ENCODE results near the gene CD70.
"Not testable (repeated sequence)": the region's sequence is repeated elsewhere in the genome, so short reads cannot be mapped to it uniquely, and the experiment has no call there.

Gene CD70

DNA sequence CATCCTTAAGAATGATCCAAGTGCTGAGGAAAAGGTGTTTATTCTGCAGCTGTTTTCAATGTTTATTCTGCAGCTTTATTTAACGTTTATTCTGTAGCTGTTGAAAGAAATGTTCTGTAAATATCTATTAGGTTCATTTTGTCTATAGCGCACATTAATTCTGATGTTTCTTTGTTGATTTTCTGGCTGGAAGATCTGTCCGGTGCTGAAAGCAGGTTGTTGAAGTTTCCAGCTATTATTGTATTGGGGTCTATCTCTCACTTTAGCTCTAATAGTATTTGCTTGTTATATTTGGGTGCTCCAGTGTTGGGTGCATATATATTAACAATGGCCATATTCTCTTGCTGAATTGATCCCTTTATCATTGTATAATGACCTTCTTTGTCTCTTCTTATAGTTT, 20.2 kb downstream of the CD70 start:
- DNase-seq (ENCODE audit: low spot score), result no peak

DNA sequence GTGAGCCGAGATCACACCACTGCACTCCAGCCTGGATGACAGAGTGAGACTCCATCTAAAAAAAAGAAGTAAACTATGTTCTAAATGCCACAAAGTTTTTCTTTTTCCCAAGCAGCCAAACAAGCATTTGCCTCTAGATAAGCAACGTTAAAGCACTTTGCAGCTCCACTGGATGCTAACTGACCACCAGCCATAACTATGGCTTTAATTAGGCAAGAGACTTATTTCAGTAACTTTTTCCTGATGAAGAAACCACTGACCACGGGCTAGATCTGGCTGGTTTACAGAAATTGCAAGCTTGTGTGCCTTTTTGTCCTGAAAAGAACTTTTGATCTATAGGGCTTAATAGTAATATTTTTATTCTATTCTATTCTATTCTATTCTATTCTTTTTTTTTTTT, 22.1 kb downstream of the CD70 start:
- DNase-seq (ENCODE audit: low spot score), result no peak

DNA sequence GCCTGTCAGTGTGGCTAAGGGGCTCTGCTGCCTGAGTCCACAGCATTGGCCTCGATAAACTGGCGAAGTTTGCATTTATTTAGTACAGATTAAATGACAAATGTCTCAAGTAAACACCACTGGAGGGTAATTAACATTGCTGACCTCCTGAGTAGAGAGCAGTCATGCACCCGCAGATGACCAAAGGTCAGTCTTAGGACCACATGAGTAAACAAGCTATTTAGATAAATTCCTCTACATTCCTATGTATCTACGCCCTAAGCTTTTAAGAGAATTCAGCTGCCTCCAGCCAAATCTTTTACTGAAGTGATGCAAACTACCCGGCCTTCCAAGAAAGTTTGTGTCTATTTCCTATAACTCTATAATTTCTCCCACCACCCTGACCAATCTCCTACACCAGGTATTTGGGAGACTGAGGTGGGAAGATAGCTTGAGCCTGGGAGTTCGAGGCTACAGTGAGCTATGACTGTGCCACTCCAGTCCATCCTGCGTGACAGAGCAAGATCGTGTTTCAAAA, 22.9 kb downstream of the CD70 start:
- DNase-seq (ENCODE audit: low spot score), result no peak

DNA sequence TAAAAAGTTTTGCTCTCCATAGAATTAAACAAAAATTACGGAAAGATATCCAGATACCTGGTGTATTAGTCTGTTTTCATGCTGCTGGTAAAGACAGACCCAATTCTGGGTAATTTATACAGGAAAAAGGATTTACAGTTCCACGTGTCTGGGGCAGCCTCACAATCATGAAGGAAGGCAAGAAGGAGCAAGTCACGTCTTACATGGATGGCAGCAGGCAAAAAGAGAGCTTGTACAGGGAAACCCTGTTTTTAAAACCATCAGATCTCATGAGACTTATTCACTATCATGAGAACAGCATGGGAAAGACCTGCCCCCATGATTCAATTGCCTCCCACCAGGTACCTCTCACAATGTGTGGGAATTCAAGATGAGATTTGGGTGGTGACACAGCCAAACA, 24.2 kb downstream of the CD70 start:
- not testable (repeated sequence) for DNase-seq (ENCODE audit: low spot score)

DNA sequence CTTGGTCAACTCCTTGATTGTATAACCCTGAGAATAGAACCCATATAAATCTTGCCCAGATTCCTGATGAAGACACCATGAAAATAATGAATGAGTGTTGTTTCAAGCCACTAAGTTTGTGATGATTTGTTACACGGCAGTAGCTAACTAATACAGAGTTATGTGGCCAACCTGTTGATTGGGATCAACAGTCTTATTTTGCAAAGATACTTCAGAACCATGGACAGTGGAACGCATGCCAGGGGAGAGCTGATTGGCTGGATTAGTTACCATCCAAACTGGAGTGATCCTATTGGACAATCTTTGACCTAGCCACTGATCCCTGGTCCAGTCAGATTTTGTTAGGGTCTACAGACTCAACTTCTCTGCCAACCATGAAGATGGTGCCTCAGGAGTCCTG, 26.6 kb downstream of the CD70 start:
- peak; percentile 35 for DNase-seq (ENCODE audit: low spot score)

DNA sequence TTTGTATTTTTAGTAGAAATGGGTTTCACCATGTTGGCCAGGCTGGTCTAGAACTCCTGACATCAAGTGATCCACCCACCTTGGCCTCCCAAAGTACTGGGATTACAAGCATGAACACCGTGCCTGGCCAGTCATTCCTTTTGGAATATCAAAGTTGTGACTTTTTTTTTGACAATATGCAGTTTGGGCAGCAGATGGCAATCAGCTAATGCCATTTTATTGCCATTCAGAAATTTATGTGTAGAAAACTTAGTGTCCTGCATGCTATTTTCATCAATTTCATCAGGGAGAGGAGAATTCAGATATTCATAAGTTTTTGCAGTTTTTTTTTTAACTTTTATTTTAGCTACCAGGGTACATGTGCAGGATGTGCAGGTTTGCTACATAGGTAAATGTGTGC, 28.5 kb downstream of the CD70 start:
- not testable (repeated sequence) for DNase-seq (ENCODE audit: low spot score)

DNA sequence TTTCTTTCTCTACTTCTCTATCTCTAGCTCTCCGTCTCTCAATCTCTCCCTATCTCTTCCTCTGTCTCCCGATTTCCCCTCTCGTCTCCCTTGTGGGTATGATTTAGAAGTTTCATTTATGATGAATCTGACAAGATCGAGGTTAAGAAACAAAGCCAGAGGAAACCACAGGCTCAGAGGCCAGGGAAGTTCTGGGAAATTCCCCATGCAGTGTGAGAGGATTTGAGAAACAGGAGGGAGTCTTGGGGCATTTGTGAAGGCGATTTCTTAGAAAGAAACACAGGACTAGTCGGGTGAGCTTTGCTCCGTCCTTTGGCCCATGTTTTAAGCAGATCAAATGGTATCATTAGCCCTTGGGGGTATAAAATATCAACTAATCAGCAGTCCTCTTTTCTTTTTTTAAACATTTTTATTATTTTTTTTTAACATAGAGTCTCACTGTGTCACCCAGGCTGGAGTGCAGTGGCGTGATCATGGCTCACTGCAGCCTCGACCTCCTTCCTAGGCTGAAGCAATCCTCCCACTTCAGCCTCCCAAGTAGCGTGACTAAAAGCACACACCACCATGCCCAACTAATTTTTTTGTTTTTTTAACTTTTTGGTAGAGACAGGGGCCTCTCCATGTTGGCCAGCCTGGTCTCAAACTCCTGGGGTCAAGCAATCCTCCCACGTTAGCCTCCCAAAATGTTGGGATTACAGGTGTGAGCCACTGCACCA, 34.3 kb downstream of the CD70 start:
- DNase-seq (ENCODE audit: low spot score), result no peak

DNA sequence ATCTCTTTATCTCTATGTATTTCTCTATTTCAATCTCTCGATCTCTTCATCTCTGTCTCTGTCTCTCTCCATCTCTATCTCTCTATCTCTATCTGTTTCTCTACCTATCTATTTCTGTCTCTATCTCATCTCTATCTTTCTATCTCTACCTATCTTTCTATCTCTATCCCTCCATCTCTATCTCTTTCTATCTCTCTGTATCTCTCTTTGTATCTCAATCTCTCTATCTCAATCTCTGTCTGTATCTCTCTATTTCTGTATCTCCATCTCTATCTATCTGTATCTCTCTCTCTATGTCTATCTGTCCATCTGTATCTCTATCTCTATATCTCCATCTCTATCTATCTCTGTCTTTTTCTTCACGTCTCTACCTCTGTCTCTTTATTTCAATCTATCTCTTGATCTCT, 34.9 kb downstream of the CD70 start:
- DNase-seq (ENCODE audit: low spot score), result no peak

DNA sequence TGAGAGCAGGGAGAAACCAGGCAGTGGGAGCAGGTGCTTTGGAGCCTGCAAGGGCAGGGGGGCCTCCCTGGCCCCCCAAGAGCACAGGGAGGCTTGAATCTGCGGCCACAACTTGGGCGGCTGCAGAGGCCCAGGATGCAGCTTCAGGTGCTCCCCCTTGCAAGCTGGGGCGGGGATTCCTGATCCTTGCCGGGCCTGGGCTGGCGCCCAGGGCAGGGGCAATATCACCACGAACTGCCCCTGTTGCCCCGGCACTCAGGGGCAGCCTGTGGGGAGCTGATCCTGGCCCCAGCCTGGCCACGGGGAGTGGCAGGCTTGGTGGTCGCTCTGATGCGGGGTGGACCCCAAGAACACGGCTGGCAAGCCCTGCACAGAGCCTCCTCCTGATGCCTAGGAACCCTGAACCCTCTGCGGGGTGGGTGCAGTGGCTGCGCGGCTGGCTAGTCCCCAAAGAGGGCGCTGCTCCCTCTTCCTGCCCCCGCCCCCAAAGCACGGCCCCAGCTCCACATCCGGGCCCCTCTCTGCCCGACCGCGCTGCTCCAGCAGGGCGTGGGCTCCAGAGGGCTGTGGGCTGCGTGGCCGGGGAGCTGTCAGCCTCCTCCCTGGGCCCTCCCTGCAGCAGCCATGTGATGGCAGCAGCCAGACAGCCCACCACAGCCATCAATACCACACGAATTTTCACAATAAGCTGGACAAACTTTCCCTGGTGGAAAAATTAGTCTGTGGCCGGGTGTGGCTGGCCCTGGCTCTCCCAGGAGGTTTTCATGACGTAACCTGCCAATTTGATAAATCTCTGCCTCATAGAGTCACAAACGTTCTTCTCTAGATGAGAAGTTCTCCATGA, 39.1 kb downstream of the CD70 start:
- DNase-seq (ENCODE audit: low spot score), result no peak

DNA sequence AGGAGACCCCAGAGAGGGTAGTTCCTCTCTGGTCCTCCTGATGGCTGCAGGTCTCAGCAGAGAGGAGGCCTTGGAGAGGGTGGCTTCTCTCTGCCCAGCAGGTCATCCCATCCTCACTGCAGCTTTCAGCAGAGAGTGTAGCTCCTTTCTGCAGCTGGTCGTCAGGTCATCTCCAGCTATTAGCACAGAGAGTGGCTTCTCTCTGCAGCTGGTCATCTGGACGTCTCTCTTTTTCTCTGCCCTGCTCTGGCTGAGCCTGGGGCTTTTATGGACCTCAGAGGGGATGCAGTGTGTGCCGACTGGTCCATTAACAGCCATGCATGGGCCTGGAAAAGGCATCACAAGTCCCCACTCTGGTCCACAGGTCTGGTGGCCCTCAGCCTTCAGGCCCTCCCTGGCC, 39.9 kb downstream of the CD70 start:
- no peak for DNase-seq (ENCODE audit: low spot score)

DNA sequence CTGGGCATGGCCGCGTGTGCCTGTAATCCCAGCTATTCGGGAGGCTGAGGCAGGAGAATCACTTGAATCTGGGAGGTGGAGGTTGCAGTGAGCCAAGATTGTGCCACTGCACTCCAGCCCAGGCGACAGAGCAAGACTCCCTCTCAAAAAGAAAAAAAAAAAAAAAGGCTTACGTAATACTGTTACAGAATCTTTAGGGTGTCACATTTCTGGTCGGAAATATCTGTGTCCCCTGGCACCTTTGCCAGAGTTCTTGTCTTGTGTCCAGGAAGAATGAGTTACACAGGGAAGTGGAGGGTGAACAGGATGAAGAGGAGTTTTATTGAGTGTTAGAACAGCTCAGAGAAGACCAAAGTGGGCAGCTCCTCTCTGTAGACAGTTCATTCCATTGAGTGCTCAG, 40.3 kb downstream of the CD70 start:
- DNase-seq (ENCODE audit: low spot score), result not testable (repeated sequence)

DNA sequence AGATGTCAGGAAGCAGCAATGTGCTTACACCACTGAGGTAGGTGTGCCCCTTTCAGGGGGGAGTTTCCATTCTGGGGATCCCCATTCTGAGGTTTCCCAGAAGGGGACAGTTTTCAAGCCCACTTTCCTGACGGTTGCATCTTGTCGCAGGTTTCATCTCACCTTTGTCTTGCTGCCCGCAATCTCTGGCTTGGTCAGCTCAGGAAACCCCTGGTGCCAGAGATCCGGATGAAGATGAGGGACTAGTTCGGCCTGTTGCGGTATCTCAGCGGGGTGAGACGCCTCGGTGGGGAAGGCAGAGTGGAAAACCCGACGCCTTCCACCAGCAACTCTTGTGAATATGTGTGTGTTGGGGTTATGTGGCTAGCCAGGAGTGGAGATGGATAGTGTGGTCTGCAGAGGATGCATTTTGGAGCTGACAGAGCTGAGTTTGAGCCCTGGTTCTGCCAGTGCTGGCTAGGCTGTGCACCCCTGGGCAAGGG, 47.0 kb downstream of the CD70 start:
- no peak for DNase-seq (ENCODE audit: low spot score)

DNA sequence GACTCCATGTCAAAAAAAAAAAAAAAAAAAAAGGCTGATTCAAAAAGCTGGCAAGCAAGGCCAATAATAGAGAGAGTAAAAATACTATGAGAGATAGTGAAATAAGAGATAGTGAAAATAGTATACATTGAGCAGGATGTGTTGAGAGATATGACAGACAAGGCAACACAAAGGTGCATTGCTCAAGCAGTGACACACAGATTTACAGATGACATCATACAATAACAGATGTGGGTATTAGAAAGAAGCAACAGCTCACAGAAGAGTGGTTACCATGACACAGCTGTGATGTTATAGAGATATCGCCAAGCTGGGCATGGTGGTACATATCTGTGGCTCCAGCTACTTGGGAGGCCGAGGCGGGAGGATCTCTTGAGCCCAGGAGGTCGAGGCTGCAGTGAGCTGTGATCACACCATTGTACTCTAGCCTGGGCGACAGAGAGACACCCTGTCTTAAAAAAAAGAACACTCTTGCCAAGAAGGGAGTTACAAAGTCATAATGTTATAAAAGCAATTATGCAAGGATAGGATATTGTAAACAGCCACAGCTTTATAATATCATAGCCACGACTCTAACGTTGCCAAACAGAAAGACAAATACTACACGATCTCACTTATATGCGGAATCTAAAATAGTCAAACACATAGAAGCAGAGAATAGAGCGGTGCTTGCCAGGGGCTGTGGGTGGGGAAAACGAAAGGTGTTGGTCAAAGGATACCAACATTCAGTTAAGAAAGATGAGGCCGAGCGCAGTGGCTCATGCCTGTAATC, 49.8 kb downstream of the CD70 start:
- no peak for DNase-seq (ENCODE audit: low spot score)

DNA sequence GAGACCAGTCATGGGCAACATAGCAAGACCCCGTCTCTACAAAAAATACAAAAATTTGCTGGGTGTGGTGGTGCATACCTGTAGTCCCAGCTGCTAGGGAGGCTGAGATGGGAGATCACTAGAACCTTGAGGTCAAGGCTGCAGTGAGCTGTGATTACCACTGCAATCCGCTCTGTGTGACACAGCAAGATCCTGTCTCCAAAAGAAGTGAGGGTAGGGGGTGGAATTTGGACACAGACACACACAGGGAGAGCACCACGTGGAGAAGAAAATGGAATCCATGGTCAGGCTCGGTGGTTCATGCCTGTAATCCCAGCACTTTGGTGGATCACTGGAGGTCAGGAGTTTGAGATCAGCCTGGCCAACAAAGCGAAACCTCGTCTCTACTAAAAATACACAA, 51.4 kb downstream of the CD70 start:
- DNase-seq (ENCODE audit: low spot score), result no peak
